NCI-H2081 (cell line): ENCODE data around the gene GAS7.
"Not testable (repeated sequence)": the region's sequence is repeated elsewhere in the genome, so short reads cannot be mapped to it uniquely, and the experiment has no call there.

Experiments used
- DNase-seq, 2 experiments: peaks; one replicate each; lab custom pipeline; 2025; lab: John Stamatoyannopoulos, UW

GAS7 gene

DNA sequence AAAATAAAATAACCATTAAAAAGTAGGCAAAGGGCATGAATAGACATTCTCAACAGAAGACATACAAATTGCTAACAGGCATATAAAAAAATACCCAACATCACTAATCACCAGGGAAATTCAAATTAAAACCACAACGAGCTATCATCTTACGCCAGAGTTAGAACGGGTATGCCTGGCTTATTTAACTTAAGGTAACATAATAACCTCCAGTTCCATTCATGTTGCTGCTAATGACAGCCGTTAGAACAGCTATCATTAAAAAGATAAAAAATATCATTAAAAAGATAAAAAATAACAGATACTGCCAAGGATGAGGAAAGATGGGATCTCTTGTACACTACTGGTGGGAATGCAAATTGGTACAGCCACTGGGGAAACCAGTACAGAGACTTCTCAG is 89.3 kb downstream of the GAS7 start:
- no peak for DNase-seq

DNA sequence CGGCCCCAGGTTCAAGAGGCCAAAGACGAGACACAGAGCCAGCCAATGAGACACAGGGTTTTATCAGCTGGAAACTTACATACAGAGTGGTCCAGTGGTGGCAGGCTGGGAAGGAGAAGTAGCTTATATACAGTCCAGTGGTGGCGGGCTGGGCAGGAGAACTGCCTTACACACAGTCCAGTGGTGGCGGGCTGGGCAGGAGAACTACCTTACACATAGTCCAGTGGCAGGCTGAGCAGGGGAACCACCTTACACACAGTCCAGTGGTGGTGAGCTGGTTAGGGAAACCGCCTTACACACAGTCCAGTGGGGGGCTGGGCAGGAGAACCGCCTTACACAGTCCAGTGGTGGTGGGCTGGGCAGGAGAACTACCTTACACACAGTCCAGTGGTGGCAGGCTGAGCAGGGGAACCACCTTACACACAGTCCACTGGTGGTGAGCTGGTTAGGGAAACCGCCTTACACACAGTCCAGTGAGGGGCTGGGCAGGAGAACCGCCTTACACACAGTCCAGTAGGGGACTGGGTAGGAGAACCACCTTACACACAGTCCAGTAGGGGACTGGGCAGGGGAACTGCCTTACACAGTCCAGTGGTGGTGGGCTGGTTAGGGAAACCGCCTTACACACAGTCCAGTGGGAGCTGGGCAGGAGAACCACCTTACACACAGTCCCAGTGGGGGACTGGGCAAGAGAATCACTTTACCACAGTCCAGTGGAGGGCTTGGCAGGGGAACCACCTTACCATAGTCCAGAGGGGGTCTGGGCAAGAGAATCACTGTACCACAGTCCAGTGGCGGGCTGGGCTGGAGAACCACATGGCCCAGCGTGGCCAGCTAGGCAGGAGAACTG is 90.9 kb downstream of the GAS7 start:
- no peak for DNase-seq

DNA sequence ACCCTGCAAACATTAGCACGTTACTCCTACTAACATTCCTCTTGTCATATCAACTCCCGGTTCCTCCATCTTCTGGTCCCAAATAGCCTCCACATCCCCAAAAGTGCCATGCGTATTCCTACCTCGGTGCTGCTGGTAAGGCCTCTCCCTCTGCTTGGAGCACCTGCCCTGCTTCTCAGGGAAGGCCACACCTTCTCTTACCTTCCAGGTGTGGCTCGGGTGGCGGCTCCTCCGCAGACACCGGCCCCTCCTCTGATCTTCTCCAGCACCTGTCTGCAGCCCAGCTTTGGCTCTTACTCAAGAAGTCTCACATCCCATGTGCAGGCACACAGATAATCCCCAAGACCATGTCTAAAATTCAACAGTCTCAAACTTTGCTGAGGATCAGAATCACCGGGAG is 92.3 kb downstream of the GAS7 start:
- DNase-seq: no peak

DNA sequence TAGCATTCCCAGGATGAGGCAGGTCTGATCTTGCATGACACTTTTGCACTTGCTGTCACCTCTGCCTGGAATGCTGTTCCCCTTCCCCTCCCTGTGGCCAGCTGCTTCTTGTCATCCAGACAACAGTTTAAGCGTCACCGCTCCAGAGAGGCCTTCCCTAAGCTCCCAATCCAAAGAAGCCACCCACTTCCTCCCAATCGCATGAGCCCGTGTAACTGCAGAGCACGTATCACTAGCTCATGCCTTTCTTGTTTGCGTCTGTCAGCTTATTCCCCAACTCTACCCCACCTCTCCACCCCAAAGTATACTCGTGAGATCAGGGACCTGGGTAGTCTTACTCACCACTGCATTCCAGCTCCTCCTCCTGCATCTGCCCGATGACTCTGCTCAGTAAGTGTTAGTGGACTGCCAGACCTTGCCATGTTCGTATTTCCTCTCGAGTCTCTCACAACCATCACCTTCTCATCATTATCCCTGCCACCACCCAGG is 92.8 kb downstream of the GAS7 start:
- no peak for DNase-seq

DNA sequence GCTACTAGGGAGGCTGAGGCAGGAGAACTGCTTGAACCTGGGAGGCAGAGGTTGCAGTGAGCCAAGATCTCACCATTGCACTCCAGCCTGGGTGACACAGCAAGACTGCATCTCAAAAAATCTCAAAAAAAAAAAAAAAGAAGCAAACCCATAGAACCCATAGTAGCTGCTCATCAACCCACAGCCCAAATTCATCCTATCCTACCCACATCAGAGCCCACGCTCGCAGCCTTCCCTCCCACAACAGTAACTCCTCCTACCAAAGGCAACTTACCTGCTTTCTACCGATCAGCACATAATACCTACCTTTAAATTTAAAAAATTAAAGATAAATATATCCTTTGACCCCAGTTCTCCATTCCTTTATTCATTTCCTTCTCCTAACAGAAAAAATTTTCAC is 94.7 kb downstream of the GAS7 start:
- DNase-seq: no peak

DNA sequence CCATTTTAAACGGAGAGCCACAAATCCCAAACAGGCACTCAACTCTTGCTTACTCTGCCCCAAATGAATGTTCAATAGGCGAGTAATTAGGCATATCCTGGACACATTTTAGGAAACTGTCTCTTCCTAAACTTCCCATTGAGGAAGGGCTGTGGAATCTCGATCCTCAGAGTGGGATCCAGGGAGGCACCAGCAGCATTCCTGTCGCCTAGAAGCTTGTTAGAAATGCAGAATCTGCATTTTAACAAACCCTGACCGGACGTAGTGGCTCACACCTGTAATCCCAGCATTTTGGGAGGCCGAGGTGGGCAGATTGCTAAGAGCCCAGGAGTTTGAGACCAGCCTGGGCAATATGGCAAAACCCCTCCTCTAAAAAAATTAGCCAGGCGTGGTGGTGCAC is 95.6 kb downstream of the GAS7 start:
- no peak for DNase-seq

DNA sequence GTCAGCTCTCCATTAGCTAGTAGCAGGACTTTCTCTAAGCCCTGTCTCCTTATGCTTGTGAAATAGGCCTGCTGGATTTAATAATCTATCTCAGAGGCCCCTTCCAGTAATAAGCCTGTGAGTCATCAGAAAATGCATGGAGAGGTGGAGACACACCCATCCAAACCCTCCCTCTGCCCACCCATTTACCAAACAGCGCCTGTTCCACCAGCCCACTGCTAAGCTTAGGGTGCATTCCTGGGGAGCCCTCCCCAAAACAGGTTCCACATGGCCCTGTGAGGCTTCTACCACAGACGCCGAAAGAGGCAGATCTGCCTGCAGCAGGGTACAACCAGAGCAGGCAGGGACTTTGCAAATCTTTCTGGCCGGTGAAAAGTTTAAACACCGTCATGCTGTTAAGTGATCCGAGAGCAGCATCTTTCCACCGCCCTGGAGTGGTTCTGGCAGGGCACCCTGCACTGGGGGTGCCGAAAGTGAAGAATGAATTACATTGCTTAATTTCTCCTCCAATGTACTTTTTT is 99.3 kb downstream of the GAS7 start:
- no peak for DNase-seq

DNA sequence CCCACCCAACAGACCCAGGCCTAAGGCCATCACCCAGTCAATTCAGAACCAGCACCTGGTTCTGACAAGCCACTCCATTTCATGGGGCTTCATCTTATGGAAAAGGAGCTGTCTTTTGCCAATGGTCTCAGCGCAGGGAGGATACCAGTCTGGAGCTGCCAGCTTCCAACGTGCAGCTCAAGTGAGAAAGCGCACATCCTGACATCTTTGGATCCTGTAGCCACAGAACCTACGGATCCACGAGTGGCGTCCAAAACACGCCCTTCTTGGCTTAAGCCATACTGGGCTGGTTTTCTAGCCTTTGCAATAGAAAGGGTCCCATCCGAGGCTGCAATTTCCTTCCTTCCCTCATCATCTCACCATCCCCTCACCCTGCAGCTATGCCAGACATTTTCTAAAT is 101.8 kb downstream of the GAS7 start:
- DNase-seq: no peak

DNA sequence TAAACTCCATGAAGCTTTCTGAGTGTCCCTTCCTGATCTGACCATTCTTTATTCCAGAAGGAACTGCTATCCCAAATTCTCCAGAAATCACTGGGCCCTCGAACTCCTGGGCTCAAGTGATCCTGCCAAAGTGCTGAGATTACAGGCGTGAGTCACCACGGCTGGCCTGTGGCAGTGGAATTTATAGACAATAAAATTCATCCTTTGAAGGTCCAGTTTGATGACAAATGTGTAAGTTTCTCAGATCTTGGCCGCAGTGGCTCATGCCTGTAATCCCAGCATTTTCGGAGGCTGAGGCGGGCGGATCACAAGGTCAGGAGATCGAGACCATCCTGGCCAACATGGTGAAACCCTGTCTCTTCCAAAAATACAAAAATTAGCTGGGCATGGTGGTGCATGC is 103.1 kb downstream of the GAS7 start:
- DNase-seq: not testable (repeated sequence)

DNA sequence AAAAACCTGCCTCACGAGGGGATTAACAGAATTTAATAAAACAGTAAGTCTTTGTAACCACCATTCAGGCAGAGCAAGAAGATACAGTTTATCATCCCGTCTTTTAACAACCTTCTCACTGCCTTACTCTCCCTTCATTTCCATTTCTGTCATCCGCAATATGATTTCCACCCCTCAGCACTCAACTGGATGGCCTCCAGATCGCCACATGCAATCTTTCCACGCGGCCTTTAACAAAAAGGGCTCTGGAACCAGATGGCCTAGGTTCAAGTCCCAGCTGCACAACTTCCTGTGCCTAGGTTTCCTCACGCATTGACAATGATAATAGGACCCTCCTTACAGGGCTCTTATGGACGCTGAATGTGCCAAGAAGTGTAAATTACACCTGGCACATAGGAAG is 103.6 kb downstream of the GAS7 start:
- DNase-seq: no peak

DNA sequence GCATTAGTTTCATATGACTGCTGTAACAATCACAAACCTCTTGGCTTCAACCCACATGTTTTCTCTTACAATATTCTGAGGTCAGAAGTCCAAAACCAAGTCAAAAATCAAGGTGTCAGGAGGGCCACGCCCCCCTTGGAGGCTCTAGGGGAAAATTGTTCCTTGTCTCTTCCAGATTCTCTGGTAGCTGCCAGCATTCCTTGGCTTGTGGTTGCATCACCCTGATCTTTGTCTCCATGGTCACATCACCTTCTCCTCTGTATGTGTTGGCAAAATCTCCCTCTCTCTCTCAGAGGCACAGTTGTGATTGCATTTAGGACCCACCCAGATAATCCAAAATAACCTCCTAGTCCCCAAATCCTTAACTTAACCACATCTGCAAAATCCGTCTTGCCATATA is 105.8 kb downstream of the GAS7 start:
- no peak for DNase-seq

DNA sequence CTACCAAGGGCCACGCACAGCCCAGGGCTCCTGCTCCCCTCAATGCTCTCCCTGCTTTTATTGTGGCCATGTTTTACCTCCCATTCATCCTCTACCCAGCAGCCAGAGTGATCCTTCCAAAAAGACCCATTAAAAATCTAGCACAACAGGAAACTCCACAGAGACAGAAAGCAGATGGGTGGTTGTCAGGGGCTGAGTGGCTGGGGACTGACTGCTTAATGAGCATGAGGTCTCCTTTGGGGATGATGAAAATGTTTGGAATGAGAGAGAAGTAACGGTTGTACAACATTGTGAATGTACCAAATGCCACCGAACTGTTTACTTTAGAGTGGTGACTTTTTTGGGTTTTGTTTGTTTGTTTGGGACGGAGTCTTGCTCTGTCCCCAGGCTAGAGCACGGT is 107.4 kb downstream of the GAS7 start:
- no peak for DNase-seq

DNA sequence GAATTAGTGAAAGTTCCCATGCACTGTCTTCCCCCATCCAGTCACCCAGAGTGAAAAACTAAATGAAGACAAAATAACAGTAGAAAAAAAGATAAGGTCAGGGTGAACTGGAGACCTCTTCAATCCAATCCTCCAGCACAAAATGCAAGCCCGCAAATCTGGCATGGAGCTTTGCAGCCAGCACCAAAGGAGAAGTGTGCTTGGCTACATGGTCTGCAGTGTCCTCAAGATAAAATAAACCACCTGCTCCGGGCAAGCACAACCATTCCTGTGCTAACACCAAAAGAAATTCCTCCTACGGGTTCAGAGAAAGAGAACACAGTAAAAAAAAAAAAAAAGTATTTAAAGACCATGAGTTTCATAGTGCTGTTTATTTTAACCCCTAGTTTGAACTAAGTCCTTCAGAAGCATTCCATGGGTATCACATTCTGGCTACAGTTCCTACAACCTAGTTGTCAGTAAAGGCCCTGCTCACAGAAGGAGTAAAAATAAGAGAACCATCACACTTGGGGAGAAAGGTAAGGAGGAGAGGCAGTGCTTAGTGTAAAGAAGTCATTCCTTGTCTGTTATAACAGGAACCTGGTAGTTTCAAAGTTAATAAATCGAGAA is 109.1 kb downstream of the GAS7 start:
- DNase-seq: no peak

DNA sequence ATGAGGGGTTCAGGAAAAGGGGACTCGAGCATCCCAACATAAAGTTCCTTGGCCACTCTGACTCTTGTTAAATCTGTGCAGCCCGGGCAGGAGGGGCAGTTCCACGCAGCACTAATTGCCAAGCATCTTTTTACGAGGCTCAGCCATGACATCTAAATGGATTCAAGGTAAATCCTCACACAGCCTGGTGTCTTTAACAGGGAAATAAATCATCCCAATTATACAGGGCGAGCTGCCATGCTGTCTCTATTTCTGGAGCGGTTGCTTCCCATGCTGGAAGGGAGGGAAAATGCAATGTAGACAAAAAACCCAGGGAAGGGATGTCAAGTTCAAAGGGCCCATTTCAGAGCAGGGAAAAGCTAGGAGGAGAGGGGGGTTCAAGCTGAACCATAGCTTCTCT is 110.0 kb downstream of the GAS7 start:
- DNase-seq: no peak

DNA sequence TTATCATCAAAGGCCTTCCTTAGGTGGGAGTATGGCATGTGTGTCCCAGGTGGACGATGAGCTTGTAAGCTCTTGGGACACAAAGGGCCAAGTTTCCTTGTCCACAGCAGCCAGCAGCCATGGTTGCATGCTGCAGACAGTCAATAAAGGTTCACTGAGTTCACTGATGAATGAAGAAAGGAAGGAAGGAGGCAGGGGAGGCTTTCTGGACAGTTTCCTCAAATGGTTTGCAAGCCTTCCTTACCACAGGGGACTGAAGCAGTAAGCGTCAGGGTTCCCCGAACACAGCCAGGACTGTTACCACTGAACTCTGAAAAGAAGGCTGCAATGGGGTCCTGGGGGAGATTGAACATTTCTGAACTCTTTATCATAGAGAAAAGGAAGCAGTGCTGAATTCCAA is 111.1 kb downstream of the GAS7 start:
- no peak for DNase-seq

DNA sequence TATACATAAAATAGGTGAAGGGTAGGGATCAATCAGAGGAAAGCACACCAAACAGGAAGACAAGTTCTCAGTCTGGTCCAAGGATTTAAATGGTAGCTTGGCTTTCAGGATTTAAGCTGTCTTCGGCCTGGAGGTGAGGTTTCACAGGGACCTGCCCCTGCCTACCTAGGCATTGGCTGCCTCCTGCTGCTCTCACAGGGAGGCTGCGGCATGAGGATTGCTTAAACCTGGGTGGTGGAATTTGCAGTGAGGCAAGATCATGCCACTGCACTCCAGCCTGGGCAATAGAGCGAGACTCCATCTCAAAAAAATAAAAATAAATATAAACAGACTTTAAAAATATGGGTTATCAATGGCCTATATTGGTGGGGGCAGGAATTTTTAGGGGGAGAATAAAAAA is 114.5 kb downstream of the GAS7 start:
- DNase-seq: no peak

DNA sequence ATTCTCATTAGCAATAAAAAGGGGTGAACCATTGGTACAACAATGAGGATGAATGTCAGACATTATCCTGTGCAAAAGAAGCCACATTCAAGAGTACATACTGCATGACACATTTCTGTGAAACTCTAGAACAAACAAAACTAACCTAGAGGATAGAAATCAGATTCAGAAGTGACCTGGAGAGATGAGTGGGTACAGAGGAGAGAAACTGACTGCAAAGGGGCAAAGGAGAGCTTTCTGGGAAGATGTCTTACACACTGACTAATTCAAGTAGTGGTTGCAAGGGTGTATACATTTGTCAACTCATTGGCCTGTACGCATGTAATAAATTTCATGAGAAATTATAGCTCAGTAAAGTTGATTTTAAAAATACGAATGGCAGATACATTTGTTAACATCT is 115.6 kb downstream of the GAS7 start:
- no peak for DNase-seq

DNA sequence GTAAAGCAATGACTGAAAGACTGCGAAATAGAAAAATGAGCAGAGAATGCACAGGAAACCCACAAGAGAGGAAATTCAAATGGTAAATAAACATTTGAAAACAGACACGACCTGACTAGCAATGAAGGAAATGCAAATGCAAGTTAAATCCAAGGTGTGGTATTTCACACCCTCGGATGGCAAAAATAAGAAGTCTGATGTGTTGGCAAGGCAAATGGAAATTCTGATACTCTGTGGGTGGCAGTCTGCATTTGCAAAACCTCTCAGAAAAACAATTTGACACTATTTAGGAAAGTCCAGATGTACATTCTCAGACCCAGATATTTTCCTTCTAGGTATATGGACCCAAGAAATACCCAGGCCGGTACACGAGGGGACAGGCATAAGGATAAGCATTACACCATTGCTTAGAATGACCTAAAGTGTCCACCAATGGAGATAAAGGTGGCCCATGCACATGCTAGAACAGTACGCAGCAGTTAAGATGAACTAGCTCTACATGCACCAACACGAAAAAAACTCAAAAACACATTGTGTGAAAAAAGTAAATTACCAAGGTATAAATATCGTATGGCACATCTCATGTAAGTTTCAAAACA is 116.7 kb downstream of the GAS7 start:
- DNase-seq: no peak

DNA sequence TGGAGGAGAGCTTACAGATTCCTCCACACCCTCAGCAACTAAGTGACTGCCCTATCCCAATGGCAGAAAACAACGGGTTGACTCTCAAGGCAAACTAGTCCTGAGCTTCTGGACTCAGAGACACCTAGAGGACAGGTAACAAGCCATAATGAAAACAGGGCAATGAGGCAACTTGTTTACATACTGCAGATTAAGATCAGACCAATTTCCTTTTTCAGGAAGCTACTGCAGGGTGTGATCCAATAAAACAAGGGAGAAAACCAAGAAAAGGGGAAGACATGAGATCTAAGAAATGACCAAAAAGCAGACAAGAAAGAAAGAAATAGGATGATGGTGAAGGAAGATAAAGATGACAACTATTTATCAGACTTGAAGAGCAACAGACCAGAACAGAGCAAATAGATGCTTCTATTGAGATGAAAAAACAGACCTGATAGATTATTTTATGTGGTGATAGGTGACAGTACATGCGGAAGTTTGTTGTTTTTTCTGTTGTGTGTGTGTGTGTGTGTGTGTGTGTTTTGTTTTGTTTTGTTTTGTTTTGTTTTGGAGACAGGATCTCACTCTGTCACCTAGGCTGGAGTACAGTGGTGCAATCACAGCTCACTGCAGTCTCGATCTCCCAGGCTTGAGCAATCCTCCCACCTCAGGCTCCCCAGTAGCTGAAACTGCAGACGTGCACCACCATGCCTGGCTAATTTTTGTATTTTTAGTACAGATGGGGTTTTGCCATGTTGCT is 120.7 kb downstream of the GAS7 start:
- DNase-seq: no peak

DNA sequence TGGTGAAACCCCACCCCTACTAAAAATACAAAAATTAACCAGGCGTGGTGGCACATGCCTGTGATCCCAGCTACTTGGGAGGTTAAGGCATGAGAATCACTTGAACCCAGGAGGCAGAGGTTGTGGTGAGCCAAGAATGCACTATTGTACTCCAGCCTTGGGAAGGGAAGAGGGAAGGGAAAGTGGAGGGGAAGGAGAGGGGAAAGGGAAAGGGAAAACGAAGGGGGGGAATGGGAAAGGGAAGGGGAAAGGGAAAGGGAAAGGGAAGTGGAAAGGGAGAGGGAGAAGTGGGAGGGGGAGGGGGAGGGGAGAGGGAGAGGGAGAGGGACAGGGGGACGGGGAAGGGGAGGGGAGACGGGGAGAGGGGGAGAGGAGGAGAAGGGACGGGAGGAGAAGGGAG is 122.5 kb downstream of the GAS7 start:
- no peak for DNase-seq

DNA sequence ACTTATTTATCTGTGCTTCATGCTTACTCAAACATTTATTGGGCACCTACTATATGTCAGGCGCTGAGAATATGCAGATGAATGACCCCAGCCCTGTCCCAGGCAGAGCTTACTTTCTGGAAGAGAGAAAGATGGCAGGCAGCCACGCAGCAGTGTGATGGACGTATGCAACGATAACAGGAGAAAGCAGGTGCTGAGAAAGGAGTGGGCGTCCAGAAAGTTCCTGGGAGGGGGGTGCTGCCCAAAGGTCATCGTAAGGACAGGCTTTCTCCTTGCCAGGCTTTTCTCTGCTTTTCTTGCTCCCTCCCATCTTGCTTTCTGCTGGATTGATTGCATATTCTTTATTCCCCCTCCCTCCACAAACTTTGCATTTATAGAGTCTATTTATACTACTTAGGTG is 124.5 kb downstream of the GAS7 start:
- no peak for DNase-seq
